ENCODE data around the gene PIKFYVE.

The PIKFYVE gene

GRCh38 chr2:208329485-208329884 is 63.4 kb downstream of the PIKFYVE start:
- H3K27ac ChIP-seq (replicated peaks), result no peak overlapping the region
- no peak for TF ChIP-seq POLR2AphosphoS5 (IDR thresholded peaks at IDR 0.05; ENCODE audit: low read depth)

GRCh38 chr2:208334230-208334629 is 68.2 kb downstream of the PIKFYVE start:
- Histone ChIP-seq H3K27me3 (ENCODE audit: insufficient read depth, poor library complexity, severe bottlenecking) (no peaks in the 10 kb centered on the region), H3K27ac (replicated peaks) (no peak overlapping the region), H3K4me3 (replicated peaks; ENCODE audit: insufficient read depth, low read length) (no peak overlapping the region)
- TF ChIP-seq SPI1 (IDR thresholded peaks at IDR 0.05; ENCODE audit: borderline replicate concordance, low read depth) (no peak), CTCF (IDR thresholded peaks at IDR 0.05; ENCODE audit: insufficient read depth, low read length) (no peak), GABPA (IDR thresholded peaks at IDR 0.05; ENCODE audit: low read depth) (no peak), REST (IDR thresholded peaks at IDR 0.05; ENCODE audit: insufficient replicate concordance, low read depth) (no peak), POLR2AphosphoS5 (IDR thresholded peaks at IDR 0.05; ENCODE audit: low read depth) (no peak)
- DNase-seq (ENCODE audit: low read depth in 1 of 2, low spot score in 1 of 2), result no peak

More at GRCh38 chr2:208329485-208329884, 63.4 kb downstream of the PIKFYVE start:
- DNase-seq (ENCODE audit: low read depth in 1 of 2, low spot score in 1 of 2), result no peak
- Histone ChIP-seq H3K4me3 (replicated peaks; ENCODE audit: insufficient read depth, low read length) (no peak overlapping the region), H3K27me3 (ENCODE audit: insufficient read depth, poor library complexity, severe bottlenecking) (no peaks in the 10 kb centered on the region)

GRCh38 chr2:208346756-208347155 is 80.7 kb downstream of the PIKFYVE start:
- DNase-seq (ENCODE audit: low read depth in 1 of 2, low spot score in 1 of 2), result no peak
- Histone ChIP-seq H3K4me3 (replicated peaks; ENCODE audit: insufficient read depth, low read length) (no peak overlapping the region), H3K27ac (replicated peaks) (no peak overlapping the region), H3K27me3 (ENCODE audit: insufficient read depth, poor library complexity, severe bottlenecking) (no peaks in the 10 kb centered on the region)
- TF ChIP-seq SPI1 (IDR thresholded peaks at IDR 0.05; ENCODE audit: borderline replicate concordance, low read depth) (no peak), REST (IDR thresholded peaks at IDR 0.05; ENCODE audit: insufficient replicate concordance, low read depth) (no peak), CTCF (IDR thresholded peaks at IDR 0.05; ENCODE audit: insufficient read depth, low read length) (no peak), POLR2AphosphoS5 (IDR thresholded peaks at IDR 0.05; ENCODE audit: low read depth) (no peak), GABPA (IDR thresholded peaks at IDR 0.05; ENCODE audit: low read depth) (no peak)

- DNase-seq (ENCODE audit: low read depth in 1 of 2, low spot score in 1 of 2), result no peak
- Histone ChIP-seq H3K27me3 (ENCODE audit: insufficient read depth, poor library complexity, severe bottlenecking) (no peaks in the 10 kb centered on the region), H3K27ac (replicated peaks) (no peak overlapping the region), H3K4me3 (replicated peaks; ENCODE audit: insufficient read depth, low read length) (no peak overlapping the region)
- TF ChIP-seq CTCF (IDR thresholded peaks at IDR 0.05; ENCODE audit: insufficient read depth, low read length) (no peak), GABPA (IDR thresholded peaks at IDR 0.05; ENCODE audit: low read depth) (no peak), REST (IDR thresholded peaks at IDR 0.05; ENCODE audit: insufficient replicate concordance, low read depth) (no peak), POLR2AphosphoS5 (IDR thresholded peaks at IDR 0.05; ENCODE audit: low read depth) (no peak), SPI1 (IDR thresholded peaks at IDR 0.05; ENCODE audit: borderline replicate concordance, low read depth) (no peak)
These were observed 84.6 kb downstream of the PIKFYVE start for GRCh38 chr2:208350610-208351009.
